Stimulated activated effector memory CD8-positive, alpha-beta T cell treated with anti-CD3 and anti-CD28 coated beads, Interleukin-12 subunit alpha, Interleukin-12 subunit beta, amount 100 ng/mL, for 72 hours (primary cell): ENCODE data around the gene PRMT1.

ENCODE experiments used
- ATAC-seq: fragments of 150-1000 bp; cut with Tn5 transposase; 2 replicates; pipeline ENCODE4 v1.10.0; 2021
- DNase-seq, 2 donors: peaks; one replicate each; pipeline ENCODE4 v3.0.0; 2021 to 2022; ENCODE audit warnings: low spot score in 2 of 2
- H3K27ac Mint-ChIP-seq: one replicate; pipeline ENCODE4 v1.8.0; 2022; ENCODE audit warnings: mild to moderate bottlenecking, mixed read lengths
- H3K36me3 Mint-ChIP-seq: one replicate; pipeline ENCODE4 v1.8.0; 2022; ENCODE audit warnings: mild to moderate bottlenecking, mixed read lengths
- H3K4me1 Mint-ChIP-seq: one replicate; pipeline ENCODE4 v1.8.0; 2022; ENCODE audit warnings: mixed read lengths
- H3K4me3 Mint-ChIP-seq: one replicate; pipeline ENCODE4 v1.8.0; 2022; ENCODE audit warnings: mild to moderate bottlenecking, mixed read lengths
- H3K9me3 Mint-ChIP-seq: one replicate; pipeline ENCODE4 v1.8.0; 2022; ENCODE audit warnings: mixed read lengths

Gene PRMT1

GRCh38 chr19:49677901-49678674 lies 1.0 kb downstream of the PRMT1 start:
- Mint-ChIP-seq H3K4me1 (peaks cover 61% of the 10 kb centered on the region), H3K9me3 (no peaks in the 10 kb centered on the region), H3K36me3 (peaks cover 66% of the 10 kb centered on the region), H3K27ac (peak overlapping the region; percentile 99), H3K4me3 (peak overlapping the region; percentile 93)
- peak; percentile 20 for ATAC-seq
- DNase-seq = peak; percentile 67 to 91

GRCh38 chr19:49678985-49679770 lies 2.1 kb downstream of the PRMT1 start:
- Mint-ChIP-seq H3K4me1 (peaks cover 60% of the 10 kb centered on the region), H3K27ac (peak overlapping the region; percentile 99), H3K36me3 (peaks cover 77% of the 10 kb centered on the region), H3K9me3 (no peaks in the 10 kb centered on the region), H3K4me3 (peak overlapping the region; percentile 93)
- DNase-seq (no peak), ATAC-seq (no peak)

- DNase-seq = no peak
- Mint-ChIP-seq H3K4me1 (peaks cover 63% of the 10 kb centered on the region), H3K9me3 (no peaks in the 10 kb centered on the region), H3K4me3 (peak overlapping the region; percentile 93), H3K27ac (peak overlapping the region; percentile 84), H3K36me3 (peaks cover 84% of the 10 kb centered on the region)
- ATAC-seq = no peak
Measured at GRCh38 chr19:49679771-49680413, 2.8 kb downstream of the PRMT1 start.

GRCh38 chr19:49680421-49681351 lies 3.6 kb downstream of the PRMT1 start:
- H3K4me3 Mint-ChIP-seq = peak overlapping the region; percentile 93
- peaks cover 66% of the 10 kb centered on the region for H3K4me1 Mint-ChIP-seq
- ATAC-seq (peak; percentile 17), DNase-seq (peak; percentile 99)
- peaks cover 92% of the 10 kb centered on the region for H3K36me3 Mint-ChIP-seq
- peak overlapping the region; percentile 84 for H3K27ac Mint-ChIP-seq
- H3K9me3 Mint-ChIP-seq = no peaks in the 10 kb centered on the region

- DNase-seq (no peak), ATAC-seq (no peak)
- no peaks in the 10 kb centered on the region for H3K9me3 Mint-ChIP-seq
- peak overlapping the region; percentile 19 for H3K4me3 Mint-ChIP-seq
- peaks cover 59% of the 10 kb centered on the region for H3K4me1 Mint-ChIP-seq
- H3K27ac Mint-ChIP-seq = no peak overlapping the region
- H3K36me3 Mint-ChIP-seq = peaks cover 94% of the 10 kb centered on the region
Measured at GRCh38 chr19:49681830-49682229, 4.8 kb downstream of the PRMT1 start.

- peak overlapping the region; percentile 19 for H3K4me3 Mint-ChIP-seq
- no peaks in the 10 kb centered on the region for H3K9me3 Mint-ChIP-seq
Measured at GRCh38 chr19:49682274-49682673, 5.2 kb downstream of the PRMT1 start.

GRCh38 chr19:49683814-49684250 lies 6.8 kb downstream of the PRMT1 start:
- H3K4me1 Mint-ChIP-seq = peaks cover 52% of the 10 kb centered on the region
- H3K27ac Mint-ChIP-seq = peak overlapping the region; percentile 26
- peaks cover 92% of the 10 kb centered on the region for H3K36me3 Mint-ChIP-seq
- no peak overlapping the region for H3K4me3 Mint-ChIP-seq
- DNase-seq = no peak
- ATAC-seq = no peak
- H3K9me3 Mint-ChIP-seq = no peaks in the 10 kb centered on the region

More at GRCh38 chr19:49682274-49682673, 5.2 kb downstream of the PRMT1 start:
- ATAC-seq (no peak), DNase-seq (no peak)
- Mint-ChIP-seq H3K36me3 (peaks cover 94% of the 10 kb centered on the region), H3K27ac (no peak overlapping the region), H3K4me1 (peaks cover 59% of the 10 kb centered on the region)

GRCh38 chr19:49684251-49684982 lies 7.3 kb downstream of the PRMT1 start:
- Mint-ChIP-seq H3K27ac (no peak overlapping the region), H3K4me1 (peaks cover 51% of the 10 kb centered on the region), H3K4me3 (no peak overlapping the region), H3K36me3 (peaks cover 94% of the 10 kb centered on the region), H3K9me3 (no peaks in the 10 kb centered on the region)
- DNase-seq = no peak
- ATAC-seq = no peak

GRCh38 chr19:49684983-49685553 lies 8.0 kb downstream of the PRMT1 start:
- Mint-ChIP-seq H3K9me3 (no peaks in the 10 kb centered on the region), H3K36me3 (peaks cover 94% of the 10 kb centered on the region), H3K27ac (no peak overlapping the region), H3K4me1 (peaks cover 51% of the 10 kb centered on the region), H3K4me3 (no peak overlapping the region)
- DNase-seq (no peak), ATAC-seq (no peak)

GRCh38 chr19:49685845-49686332 lies 8.8 kb downstream of the PRMT1 start:
- no peaks in the 10 kb centered on the region for H3K9me3 Mint-ChIP-seq
- no peak overlapping the region for H3K4me3 Mint-ChIP-seq
- ATAC-seq (no peak), DNase-seq (no peak)
- H3K4me1 Mint-ChIP-seq = peaks cover 51% of the 10 kb centered on the region
- peak overlapping the region; percentile 70 for H3K27ac Mint-ChIP-seq
- peaks cover 94% of the 10 kb centered on the region for H3K36me3 Mint-ChIP-seq

- Mint-ChIP-seq H3K27ac (no peak overlapping the region), H3K9me3 (no peaks in the 10 kb centered on the region), H3K4me3 (no peak overlapping the region), H3K36me3 (peaks cover 90% of the 10 kb centered on the region), H3K4me1 (peaks cover 53% of the 10 kb centered on the region)
- ATAC-seq (no peak), DNase-seq (no peak)
Measured at GRCh38 chr19:49686503-49687088, 9.5 kb downstream of the PRMT1 start.

- Mint-ChIP-seq H3K4me3 (no peak overlapping the region), H3K9me3 (no peaks in the 10 kb centered on the region), H3K36me3 (peaks cover 90% of the 10 kb centered on the region), H3K27ac (no peak overlapping the region), H3K4me1 (peaks cover 48% of the 10 kb centered on the region)
- no peak for DNase-seq
- no peak for ATAC-seq
Measured at GRCh38 chr19:49687150-49687549, 10.1 kb downstream of the PRMT1 start.

- no peak overlapping the region for H3K27ac Mint-ChIP-seq
- H3K4me1 Mint-ChIP-seq = peaks cover 43% of the 10 kb centered on the region
- peaks cover 87% of the 10 kb centered on the region for H3K36me3 Mint-ChIP-seq
- no peaks in the 10 kb centered on the region for H3K9me3 Mint-ChIP-seq
- DNase-seq (no peak), ATAC-seq (no peak)
- no peak overlapping the region for H3K4me3 Mint-ChIP-seq
Measured at GRCh38 chr19:49687566-49688316, 10.7 kb downstream of the PRMT1 start.
